PFSK-1 (cell line): ENCODE data around the gene LRRC63.

Source experiments
- FOXP2 ChIP-seq: optimal IDR thresholded peaks from 2 replicates; pipeline ENCODE3; 2011; ENCODE audit warnings: borderline replicate concordance, control low read depth, inconsistent platforms; ENCODE audit not compliant: insufficient read depth; ENCODE audit errors: extremely low read length, extremely low read depth
- POLR2AphosphoS5 ChIP-seq: IDR thresholded peaks from 2 replicates; pipeline ENCODE4 v1.6.1; 2012; ENCODE audit warnings: low read depth, mild to moderate bottlenecking, control low read depth, low read length, moderate library complexity
- SIN3A ChIP-seq: IDR thresholded peaks from 2 replicates; pipeline ENCODE4 v1.6.1; 2012; ENCODE audit warnings: mild to moderate bottlenecking, low read length, moderate library complexity, borderline replicate concordance; ENCODE audit not compliant: insufficient read depth
- TAF1 ChIP-seq: IDR thresholded peaks from 2 replicates; pipeline ENCODE4 v1.6.1; 2012; ENCODE audit warnings: low read length, control low read depth, borderline replicate concordance; ENCODE audit not compliant: insufficient read depth
- TF ChIP-seq, protein P1 (sequence below), 2 experiments: IDR thresholded peaks; 2 replicates each; pipeline versions ENCODE4 v1.6.1 to v1.8.0; 2011 to 2012; ENCODE audit warnings: low read depth in 2 of 2, low read length in 2 of 2, control low read depth in 1 of 2, inconsistent platforms in 1 of 2, mild to moderate bottlenecking in 1 of 2, moderate library complexity in 1 of 2; ENCODE audit not compliant: insufficient read depth in 1 of 2

LRRC63 gene

DNA sequence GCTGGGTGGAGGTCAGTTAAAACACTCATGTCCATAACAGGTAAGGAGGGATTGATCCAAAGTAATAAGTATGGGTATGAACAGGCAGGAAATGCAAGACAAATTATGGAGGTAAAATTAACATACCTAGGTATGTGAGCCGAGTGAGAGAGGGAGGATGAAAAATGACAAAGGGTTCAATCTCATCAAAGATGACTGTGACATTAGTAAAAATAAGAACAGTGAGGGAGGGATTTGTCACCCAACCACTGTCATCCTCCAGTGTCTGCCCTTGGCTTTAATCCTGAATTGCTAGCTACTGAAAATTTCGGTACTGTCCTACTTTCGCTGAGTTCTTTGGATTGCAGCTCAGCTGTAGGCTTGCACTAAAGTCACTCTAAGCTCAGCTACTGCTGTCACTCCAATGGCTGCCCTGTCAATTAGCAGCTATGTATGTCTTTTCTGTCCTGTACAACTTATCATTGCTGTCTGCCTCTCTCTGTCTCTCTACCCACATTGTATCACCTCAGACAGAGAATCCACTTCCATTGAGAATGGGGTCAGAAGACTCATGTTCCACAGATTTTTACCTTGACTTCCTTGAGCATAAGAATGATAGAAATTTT, 62.5 kb downstream of the LRRC63 start:
- TF ChIP-seq, protein P1, sequence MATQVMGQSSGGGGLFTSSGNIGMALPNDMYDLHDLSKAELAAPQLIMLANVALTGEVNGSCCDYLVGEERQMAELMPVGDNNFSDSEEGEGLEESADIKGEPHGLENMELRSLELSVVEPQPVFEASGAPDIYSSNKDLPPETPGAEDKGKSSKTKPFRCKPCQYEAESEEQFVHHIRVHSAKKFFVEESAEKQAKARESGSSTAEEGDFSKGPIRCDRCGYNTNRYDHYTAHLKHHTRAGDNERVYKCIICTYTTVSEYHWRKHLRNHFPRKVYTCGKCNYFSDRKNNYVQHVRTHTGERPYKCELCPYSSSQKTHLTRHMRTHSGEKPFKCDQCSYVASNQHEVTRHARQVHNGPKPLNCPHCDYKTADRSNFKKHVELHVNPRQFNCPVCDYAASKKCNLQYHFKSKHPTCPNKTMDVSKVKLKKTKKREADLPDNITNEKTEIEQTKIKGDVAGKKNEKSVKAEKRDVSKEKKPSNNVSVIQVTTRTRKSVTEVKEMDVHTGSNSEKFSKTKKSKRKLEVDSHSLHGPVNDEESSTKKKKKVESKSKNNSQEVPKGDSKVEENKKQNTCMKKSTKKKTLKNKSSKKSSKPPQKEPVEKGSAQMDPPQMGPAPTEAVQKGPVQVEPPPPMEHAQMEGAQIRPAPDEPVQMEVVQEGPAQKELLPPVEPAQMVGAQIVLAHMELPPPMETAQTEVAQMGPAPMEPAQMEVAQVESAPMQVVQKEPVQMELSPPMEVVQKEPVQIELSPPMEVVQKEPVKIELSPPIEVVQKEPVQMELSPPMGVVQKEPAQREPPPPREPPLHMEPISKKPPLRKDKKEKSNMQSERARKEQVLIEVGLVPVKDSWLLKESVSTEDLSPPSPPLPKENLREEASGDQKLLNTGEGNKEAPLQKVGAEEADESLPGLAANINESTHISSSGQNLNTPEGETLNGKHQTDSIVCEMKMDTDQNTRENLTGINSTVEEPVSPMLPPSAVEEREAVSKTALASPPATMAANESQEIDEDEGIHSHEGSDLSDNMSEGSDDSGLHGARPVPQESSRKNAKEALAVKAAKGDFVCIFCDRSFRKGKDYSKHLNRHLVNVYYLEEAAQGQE (IDR thresholded peaks at IDR 0.05; ENCODE audit: insufficient read depth in 1 of 2, low read depth in 2 of 2, low read length in 2 of 2): no peak
- TF ChIP-seq FOXP2 (no peak), POLR2AphosphoS5 (no peak), TAF1 (no peak), SIN3A (no peak)

DNA sequence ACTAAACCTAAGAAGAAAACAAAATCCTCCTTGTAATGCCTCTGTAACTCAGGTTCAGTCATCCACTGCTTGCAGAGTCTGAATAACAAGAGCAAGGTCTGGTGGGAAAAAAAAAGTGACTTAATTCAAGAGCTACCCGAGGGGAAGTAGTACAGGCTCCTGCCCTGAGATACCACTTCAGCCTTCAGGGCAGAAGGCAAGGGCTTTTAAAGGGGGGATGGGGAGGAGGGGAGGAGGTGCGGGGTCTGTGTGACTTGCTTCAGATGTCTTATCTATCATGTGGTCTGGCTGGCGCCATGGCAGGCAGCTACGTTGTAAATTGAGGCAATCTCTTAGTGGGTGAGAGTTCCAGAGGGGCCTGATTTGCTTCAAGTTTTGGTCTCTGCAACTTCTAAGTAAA, 66.7 kb downstream of the LRRC63 start:
- TF ChIP-seq POLR2AphosphoS5: no peak
- TF ChIP-seq TAF1: no peak
- TF ChIP-seq FOXP2: no peak
- no peak for TF ChIP-seq SIN3A

DNA sequence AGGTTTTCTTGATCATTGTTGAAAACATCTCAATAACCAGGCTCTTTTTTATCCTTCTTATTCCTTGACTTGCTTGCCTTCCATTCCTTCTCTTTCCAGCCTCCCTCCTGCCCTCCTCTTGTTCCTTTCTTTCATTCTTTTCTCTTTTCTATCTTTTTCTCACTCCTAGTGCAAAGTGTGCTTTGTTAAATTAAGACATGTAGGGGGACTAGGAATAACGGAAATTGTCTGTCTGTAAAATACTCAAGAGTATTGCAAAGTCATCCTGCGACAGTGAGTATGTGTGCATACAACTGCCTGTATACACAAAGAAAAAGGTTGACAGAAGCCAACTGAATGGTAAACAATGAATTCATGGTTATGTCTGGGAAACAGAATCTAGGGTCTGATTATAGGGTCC, 70.1 kb downstream of the LRRC63 start:
- no peak for TF ChIP-seq FOXP2
- TF ChIP-seq, protein P1 (IDR thresholded peaks at IDR 0.05; ENCODE audit: insufficient read depth in 1 of 2, low read depth in 2 of 2, low read length in 2 of 2): no peak
- no peak for TF ChIP-seq POLR2AphosphoS5
- TF ChIP-seq SIN3A: no peak
- no peak for TF ChIP-seq TAF1

DNA sequence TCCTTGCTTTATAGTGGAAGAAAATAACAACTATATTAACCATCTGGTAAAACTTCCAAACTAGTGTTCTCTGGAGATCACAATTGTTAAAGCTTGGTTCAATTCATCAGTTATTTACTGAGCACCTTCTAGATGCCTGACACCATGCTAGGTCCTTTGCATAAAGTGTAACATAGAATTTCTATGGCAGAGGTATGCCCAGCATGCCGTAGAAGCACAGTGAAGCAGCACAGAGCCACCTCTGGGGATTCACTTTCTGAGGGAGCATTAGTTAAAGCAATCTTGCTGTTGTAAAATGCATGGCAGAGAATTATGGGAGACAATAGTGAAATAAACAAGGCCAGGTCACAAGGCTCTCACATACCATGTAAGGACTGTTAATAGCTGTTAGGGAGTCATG, 75.2 kb downstream of the LRRC63 start:
- TF ChIP-seq SIN3A (no peak), POLR2AphosphoS5 (no peak), FOXP2 (no peak), TAF1 (no peak)
- TF ChIP-seq, protein P1 (IDR thresholded peaks at IDR 0.05; ENCODE audit: insufficient read depth in 1 of 2, low read depth in 2 of 2, low read length in 2 of 2): no peak

DNA sequence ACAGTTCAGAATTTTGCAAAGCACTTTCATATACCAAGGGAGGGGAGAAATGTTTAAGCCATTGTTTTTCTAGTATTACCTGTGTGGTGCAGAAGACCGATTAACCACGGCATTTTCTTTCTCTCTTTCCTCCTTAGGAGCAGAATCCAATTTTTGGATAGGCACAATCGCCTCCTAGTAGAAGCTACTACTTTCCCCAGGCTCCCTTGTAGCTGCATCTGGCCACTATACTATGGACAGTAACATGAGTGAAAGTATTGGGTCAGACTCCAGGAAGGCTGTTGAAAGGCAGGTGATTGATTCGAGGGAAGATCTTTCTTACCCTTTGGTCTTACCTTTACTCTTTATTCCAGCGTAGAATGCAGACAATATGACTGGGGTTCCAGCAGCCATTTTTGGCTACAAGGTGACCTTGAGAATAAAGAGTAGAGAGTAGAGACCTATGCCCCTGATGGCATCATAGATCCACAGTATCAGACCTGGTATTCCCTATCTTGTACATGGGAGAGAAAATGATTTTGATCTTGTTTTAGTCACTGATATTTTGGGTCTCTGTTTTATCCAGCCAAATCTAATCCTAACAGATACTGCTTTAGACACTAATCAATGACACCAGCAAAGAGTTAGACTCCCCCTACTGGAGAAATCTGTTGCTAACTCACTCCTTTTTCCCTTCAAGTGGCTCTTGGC, 77.0 kb downstream of the LRRC63 start:
- TF ChIP-seq, protein P1 (IDR thresholded peaks at IDR 0.05; ENCODE audit: insufficient read depth in 1 of 2, low read depth in 2 of 2, low read length in 2 of 2): no peak
- no peak for TF ChIP-seq POLR2AphosphoS5
- no peak for TF ChIP-seq TAF1
- TF ChIP-seq FOXP2: no peak
- no peak for TF ChIP-seq SIN3A
